NCI-H2029 treated with DMSO at 0.1 percent for 48 hours (cell line): ENCODE results near the gene MLYCD.
"Not testable (repeated sequence)": the region's sequence is repeated elsewhere in the genome, so short reads cannot be mapped to it uniquely, and the experiment has no call there.

Experiments used
- DNase-seq: peaks from one replicate; lab custom pipeline; 2025; lab: John Stamatoyannopoulos, UW

MLYCD gene

DNA sequence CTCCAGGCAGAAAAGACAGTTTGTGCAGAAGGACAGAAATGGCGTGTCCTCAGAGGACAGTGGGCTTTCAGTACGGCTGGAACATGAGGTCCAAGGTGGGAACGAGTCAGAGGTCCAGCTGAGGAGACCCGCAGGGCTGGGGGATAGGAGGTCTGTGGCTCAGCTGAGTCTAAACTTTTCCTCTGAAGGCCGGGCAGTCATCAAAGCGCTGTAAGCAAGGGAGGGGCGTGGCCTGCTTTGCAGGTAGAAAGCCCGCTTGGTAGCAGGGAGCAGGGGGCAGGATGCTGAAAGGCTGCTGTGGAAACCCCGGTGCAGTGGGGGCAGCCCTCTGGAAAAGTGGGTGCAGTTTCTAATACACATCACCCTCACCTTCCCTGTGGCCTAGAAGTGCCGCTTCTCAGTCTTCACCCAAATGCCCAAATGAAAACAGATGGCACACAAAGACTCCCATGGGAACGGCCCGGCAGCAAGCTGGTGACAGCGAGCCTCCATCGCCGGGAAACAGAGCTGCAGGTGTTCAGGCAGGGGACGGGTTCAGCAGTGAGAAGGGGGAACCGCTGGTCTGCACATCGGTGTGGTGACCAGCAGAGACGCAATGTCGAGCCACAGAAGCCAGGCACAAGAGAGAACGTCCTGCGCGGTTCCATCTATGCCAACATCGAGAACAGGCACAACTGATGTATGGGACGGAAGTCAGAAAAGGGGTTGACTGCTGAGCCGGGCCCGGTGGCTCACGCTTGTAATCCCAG lies 41.9 kb downstream of the MLYCD start:
- no peak for DNase-seq

DNA sequence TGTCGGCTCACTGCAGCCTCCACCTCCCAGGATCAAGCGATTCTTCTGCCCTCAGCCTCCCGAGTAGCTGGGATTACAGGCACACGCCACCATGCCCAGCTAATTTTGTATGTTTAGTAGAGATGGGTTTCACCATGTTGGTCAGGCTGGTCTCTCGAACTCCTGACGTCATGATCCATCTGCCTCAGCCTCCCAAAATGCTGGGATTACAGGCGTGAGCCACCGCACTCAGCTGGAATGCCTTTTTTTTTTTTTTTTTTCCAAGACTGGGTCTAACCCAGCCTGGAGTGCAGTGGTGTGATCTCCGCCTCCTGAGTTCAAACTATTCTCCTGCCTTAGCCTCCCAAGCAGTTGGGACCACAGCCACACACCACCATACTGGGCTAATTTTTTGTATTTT lies 42.6 kb downstream of the MLYCD start:
- DNase-seq = not testable (repeated sequence)

DNA sequence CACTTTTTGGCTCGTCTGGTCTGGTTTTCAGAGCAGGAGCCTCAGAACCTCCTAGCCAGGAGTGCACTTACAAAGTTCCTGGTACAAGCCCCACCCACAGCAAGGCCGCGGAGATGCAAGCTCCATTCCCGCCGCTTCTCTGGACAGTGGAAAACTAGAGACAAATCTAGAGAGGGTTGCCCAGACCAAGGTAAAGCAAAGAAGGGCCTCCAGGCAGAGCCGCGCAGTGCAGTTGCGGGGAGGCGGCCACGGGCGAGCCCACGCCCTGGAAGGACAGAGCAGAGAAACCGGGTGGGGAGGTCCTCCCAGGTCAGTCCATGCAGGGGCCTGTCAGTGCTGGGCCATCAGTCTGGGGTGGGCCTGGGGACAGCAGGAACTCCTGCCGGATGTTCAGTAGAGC lies 43.2 kb downstream of the MLYCD start:
- DNase-seq = no peak

DNA sequence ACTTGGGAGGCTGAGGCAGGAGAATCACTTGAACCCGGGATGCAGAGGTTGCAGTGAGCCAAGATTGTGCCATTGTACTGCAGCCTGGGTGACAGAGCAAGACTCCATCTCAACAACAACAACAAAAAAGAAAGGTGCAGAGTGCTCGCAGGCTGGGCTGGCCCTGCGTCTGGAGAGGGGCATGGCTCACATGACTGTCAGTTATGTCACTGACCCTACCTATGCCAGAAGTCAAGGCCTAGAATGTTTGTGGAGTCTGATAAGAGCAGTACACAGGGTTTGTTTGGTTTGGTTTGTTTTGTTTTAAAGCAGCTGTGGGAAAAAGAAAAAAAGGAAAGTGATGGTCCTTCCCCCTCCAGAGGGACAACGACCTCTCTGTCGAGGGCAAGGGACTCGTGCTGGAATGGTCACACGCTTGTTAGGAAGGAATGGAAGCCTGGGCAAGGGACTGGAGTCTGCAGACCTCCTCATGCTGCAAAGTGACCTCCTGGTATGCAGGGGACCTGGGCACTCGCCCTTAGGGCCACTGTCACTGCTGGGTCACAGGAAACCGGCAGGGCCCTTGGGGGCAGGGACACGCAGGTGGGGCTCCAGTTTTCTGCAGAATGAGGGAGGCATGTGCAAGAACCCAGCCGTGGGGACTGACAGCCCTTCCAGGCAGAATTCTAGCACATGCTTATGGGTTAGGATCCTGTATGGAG lies 44.0 kb downstream of the MLYCD start:
- DNase-seq = no peak

DNA sequence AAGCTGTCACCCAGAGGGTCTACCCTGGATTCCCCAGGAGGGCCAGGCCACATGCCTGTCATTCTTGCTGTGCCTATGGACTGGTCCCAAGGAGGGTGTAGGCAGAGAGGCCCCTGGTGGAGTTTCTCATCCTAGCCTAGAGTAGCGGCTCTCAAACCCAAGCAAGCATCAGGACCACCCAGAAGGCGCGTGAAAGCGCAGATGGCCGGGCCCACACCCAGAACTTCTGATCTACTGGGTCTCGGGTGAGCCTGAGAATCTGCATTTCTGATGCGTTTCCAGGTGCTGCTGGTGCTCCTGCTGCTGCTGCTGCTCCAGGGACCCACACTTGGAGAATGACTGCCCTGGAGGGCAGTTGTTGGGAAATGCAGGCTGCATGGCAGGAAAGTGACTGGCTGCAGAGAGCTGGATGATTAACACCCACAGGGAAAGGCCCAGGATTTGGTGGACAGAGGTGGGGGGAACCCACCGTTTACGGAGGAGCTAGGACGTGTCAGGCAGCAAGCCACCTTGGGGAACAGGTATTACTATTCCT lies 44.7 kb downstream of the MLYCD start:
- DNase-seq = no peak

DNA sequence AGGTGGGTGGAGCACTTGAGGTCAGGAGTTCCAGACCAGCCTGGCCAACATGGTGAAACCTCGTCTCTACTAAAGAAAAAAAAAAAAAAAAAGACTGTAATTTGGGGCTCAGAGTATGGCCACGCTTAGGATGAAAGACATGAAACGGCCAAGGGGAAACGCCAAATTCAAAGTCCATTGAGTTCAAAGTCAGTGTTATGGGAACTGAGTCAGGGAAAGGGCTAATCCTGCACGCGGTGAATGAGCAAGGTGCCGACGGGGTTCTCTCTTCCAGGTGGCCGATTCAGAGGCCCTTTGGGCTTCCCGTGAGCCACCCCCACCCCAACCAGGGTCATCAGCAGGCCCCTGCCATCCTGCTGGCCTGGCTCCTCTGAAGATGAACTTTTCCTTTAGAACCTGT lies 46.7 kb downstream of the MLYCD start:
- DNase-seq = no peak

DNA sequence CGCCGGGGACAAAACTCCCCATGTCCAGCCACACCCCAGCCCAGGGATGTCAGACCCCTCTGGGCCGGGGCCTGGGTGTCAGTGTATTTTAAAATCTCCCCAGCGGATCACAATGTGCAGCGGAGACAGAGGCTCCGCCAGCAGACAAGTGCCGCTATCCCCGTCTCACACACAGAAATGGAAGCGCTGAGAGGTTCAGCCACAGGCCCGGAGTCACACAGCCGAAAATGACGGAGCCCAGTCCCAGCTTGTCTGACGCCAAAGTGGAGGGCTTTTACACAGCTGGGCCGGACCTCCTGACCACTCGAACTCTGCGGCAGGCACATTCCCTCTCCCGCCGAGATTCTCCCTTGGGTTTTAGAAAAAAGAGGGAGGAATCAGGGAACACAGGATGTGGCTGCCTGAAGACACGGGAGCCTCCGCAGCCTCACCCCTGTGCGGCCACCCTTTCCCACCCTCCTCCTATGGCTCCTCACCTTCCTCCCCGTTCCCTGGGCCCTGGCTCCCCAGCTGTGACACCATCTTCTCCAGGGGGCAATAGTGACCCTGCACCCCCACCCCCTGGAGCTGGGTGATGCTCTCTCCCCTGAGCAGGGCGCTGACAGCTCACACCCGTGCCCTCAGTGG lies 47.4 kb downstream of the MLYCD start:
- no peak for DNase-seq

DNA sequence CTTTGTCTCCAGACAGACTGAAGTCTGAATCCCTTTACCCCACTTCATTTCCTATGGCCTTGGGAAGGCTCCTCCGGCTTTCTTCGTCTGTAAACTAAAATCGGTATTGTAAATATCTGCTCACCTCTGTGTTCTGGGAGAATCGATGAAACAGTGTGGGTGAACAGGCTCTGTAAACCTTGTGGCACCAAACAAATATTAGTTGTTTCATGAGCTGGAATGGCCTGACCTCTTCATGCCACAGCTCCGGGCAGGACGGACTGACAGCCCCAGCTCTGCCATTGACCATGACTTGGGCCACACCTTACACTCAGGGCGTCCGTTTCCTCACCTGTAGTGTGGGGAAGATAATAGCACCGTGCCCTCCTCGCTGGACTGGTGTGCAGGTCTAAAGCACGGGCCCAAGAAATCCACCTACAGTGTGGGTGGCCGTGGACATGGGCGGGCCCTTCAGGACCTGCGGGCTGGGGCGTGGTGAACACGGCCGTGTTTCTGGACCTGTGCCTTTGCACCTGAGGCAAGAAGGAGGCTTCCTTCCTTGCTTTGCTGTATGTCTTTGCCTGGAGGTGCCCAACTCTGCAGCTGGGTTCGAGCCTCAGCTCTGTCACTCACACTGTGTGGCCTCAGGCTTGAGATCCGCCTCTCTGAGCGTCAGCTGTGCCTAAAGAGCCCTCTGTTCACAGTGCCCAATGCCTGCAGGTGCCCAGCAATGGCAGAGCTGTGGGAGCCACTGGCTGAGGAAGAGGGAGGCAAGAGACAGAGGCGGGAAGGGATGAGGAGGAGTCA lies 48.1 kb downstream of the MLYCD start:
- DNase-seq = no peak

DNA sequence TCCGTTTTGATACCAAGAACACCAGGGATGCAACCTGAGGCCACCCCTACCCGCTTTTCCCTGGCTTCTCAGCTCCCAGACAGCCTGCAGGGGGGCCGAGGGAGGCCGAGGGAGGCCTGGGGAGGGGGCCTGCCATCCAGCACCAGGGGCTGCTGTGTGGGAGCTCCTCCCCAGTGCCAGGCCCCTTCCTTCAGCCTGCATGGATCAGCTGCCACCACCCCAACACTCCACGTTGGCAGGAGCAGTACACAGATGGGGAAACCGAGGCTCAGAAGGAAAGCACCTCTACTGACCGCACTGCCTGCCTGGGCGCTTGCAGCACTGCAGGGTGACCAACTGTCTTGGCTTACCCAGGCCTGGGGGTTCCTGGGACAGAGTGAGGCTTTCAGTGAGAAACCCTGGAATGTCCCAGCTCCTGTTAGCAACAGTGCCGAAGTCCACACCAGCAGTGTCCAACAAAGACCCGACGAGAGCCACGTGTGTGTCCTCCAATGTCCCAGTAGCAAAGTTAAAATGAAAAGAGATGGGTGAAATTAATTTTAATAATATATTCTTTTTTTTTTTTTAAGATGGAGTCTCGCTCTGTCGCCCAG lies 48.8 kb downstream of the MLYCD start:
- DNase-seq = no peak

DNA sequence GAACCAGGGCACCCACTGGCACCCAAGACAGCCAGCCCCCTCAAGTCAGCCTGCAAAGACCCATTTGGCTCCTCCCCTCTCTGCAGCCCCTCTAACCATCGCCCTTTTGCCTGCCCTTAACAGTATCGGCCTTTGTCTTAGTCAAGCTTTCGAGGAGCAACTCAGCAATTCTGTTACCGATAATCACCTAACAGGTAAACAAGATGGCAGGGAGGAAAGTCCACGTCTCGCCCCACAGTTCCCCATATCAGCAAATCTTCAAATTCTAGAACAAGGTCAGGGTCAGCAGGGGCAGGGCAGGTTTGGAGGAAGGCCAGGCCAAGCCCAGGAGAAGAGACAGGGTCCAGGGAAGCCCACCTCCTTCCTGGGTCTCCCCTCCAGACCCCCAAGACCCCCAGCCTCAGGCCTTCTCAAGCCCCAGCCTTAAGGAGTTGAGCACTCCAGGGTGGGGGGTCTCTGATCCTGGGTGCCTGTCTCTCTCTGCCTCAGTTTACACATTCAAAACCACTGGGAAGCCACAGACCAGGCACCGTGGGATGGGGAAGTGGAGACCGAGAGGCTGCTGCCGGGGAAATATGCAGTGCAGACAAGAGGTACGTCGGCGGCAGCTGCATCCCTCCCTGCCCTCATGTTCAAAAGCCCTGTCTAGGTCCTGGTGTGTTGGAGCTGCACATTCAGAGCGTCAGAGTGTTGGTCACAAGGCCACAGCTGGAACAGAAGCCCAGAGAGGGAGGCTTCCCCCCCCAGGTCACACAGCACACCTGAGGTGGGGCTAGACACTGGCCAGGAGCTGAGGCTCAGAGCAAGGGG lies 50.2 kb downstream of the MLYCD start:
- no peak for DNase-seq

DNA sequence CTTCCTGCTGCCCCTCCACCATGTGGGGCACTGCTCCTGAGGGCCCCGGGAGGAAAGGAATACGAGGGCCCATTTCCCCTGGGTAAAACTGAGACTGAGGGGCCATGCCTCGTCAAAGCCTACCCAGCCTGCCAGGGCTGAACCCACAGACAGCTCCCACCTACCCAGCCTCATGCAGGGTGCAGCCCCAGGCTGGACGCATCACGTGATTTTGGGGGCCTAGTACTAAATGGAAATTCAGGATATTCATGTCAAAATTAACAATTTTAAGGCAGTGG lies 50.7 kb downstream of the MLYCD start:
- no peak for DNase-seq

DNA sequence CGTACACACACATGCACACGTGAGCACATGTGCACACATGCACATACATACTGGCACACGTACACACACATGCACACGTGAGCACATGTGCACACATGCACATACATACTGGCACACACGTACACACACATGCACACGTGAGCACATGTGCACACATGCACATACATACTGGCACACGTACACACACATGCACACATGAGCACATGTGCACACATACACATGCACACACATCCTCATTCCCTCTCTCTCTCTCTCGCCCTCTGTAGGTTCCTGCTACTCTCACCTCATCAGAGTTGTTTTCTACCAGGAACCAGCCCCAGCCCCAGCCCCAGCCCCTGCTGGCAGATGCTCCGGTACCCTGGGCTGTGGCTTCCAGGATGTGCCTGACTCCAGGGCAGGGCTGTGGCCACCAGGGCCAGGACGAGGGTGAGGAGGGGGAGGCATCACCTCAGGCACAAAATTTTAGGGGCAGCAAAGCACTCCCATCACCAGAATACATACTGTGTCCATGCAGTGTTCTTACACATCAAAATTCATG lies 52.0 kb downstream of the MLYCD start:
- DNase-seq = not testable (repeated sequence)

DNA sequence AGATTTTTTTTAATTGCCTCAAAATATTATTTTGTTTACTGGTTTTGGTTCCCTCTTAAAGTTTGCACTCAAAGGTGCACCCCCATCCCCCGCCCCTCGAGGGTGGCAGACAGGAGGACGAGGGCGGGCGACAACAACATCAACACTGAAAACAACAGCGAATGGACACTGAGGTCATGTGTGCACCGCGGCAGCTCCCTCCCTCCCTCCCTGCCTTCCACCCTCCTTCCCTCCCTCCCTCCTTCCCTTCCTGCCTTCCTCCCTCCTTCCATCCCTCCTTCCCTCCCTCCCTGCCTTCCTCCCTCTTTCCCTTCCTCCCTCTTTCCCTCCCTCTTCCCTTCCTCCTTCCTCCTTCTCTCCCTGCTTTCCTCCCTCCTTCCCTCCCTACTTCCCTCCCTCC lies 52.6 kb downstream of the MLYCD start:
- no peak for DNase-seq

DNA sequence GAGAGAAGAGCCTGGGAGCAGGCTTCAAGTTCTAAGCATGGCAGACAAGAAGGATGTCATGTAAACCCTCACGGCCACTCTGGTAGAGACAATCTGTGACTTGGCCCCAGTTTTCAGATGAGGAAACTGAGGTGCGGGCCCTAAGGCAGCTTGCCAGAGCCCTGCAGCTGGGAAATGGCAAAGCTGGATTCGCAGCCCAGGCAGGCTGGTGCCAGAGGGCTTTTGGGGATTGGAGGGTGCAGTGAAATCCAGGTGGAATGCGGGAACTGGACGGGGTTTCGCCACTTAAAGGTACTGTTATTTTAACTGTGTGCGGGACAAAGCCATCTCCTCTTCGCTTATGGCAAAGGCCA lies 53.6 kb downstream of the MLYCD start:
- no peak for DNase-seq

DNA sequence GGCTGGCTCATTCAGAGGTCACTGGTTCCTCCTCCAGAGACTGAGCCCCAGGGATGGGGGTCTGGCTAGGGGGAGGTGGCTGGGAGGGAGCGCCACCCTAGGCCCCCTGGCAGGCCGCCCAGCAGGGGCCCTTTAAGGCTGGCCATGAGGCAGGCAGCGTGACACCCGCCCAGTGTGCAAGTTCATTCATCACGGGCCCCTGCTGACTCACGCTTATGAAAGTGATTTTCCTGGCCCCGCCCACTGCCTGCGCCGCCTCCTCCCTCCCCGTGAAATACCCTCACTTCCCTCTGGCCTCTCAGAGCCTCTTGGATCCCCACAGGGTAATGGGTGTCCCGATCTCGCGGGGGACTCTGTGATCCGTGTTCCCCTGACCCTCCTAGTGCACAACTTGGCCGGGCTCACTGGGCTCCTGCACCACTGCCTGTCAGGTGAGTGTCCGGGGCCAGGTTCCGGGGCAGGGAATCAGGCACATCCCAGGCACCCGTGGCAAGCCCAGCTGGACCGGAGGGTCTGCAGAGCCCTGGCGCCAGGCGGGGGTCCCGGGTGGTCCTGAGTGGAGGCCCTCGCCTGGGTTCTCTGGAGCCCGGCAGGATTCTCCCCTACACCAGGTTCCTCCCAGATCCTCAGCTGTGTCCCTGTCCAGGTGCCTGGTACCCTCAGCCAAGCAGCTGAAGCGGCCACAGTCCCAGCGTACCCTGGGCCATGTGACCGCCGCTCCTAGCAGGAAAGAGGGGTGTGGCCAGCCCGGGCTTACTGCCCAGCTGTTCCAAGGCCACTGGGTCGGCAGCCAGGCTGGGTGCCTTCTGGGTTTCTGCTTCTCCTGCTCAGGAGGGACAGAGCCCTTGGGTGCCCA lies 54.3 kb downstream of the MLYCD start, which contains the start of gene OSGIN1:
TSS of gene OSGIN1 (plus strand) at position 301 of the 856 bp plus-strand sequence. CDS start 4,432 bp downstream, outside the sequence.
- peak; percentile 35 for DNase-seq

DNA sequence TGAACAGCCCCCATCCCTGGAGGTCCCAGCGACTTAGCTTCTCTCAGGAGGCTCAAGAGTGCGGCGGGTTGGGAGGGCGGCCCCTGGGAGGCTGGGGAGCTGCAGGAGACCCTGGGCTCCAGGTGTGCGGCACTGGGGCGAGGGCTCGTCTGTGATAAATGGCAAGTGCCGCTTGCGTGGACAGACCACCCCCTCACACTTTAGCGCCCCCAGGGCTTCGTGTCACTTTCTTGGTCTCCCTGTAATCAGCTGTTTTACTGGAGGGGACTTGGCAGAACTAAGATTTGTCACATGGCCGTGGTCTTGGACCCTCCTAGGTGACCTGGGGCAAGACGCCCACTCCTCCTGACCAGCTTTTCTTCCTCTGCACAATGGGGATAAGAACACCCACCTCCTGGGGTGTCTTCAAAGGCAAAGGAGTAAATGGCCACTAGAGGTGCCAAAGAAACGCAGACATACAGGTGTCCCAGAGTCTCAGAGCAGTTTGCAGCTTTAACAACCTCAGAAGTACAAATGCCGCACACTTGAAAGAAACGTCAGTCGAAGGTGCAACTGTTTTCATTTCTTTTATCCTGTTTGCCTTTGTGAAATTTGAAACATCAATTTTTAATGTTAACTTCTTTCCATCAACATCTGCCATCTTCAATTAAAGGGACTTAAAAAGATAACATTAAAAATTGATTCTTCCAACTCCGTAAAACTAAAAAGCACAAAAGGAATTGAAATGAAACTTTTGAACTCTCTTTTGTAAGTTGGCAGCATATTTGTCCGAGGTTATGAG lies 55.1 kb downstream of the MLYCD start:
- no peak for DNase-seq

DNA sequence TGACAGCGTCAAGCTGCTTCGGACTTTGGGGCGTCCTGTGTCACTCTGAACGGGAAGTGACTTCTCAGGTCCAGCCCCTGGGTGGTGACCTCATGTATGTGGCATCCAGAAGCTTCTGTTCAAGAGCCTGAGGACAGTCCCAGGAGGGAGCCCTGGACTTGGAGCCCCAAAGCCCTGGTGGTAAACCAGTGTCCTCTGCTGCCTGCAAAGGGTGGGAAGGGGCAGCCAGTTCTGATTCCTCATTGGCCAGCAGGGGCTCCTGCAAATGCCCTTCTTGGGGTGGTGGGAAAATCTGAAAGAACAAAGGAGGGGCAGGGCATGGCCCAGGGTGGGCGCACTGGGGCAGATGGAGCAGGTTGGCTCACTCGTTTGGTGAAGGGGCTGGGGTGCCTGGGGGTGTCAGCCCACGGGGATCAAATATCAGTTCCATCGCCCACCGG lies 55.7 kb downstream of the MLYCD start:
- DNase-seq = no peak

DNA sequence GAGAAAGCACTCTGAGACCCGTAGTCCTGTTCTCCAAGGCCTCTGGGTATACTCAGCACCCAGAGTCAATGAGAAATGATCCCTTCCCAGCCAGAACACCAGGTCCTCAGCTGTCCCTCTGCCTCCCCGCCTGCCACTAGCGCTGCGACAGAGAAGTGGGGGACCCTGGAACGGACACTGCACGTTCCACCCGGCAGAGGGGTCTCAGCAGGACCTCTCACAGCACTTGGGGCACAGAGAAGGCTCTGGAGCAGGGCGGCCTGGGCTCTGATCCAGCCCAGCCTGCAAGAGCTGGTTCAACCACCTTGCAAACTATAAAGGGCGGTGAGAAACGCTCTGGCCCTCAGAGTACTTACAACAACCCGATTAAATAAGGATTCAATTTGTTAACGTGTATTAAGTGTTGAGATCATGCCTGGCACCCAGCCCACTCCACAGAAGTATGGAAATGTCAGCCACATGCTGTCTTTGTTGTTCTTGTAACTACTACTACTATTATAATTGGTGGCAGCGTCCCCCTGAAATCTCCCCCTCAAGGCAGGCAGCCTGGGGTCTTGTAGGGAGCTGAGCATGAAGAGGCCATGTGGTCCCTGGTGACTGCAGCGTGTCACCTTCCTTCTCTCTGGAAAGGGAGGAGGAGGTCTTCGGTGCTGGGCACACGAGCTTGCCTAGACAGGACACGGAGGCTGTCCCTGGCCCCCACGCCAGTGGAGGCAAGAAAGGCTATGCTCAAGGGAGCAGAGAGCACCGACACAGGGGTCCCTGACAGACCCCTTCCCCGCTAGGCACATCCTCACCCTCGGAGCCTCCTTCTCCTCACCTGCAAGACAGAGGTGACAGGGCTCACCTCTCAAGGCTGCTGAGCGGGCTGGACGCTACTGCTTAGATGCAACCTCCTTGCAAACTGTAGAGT lies 56.6 kb downstream of the MLYCD start:
- no peak for DNase-seq
